ENCODE results near the gene SPHK1.

DNA sequence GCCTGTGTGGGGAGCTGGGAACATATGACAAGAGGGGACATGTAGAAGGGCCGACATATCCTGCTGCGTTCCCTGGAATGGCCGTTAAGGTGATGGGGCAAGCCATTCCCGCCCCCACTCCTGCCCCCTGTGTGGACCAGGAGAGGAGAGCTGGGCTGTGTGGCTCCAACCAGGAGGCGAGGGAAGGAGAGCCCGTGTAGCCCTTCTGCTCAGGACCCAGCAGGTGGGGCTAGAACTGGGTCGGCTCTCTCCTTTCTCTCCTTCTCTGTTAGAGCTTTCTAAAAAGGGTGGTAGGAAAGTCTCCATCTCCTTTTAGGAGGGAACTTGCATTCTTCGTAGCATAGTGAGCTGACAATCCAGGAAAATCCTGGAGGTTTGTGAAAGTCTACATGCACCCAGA is 12.8 kb downstream of the SPHK1 start:
- TF ChIP-seq, protein P1, sequence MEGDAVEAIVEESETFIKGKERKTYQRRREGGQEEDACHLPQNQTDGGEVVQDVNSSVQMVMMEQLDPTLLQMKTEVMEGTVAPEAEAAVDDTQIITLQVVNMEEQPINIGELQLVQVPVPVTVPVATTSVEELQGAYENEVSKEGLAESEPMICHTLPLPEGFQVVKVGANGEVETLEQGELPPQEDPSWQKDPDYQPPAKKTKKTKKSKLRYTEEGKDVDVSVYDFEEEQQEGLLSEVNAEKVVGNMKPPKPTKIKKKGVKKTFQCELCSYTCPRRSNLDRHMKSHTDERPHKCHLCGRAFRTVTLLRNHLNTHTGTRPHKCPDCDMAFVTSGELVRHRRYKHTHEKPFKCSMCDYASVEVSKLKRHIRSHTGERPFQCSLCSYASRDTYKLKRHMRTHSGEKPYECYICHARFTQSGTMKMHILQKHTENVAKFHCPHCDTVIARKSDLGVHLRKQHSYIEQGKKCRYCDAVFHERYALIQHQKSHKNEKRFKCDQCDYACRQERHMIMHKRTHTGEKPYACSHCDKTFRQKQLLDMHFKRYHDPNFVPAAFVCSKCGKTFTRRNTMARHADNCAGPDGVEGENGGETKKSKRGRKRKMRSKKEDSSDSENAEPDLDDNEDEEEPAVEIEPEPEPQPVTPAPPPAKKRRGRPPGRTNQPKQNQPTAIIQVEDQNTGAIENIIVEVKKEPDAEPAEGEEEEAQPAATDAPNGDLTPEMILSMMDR (IDR thresholded peaks at IDR 0.05) = no peak
- TF ChIP-seq EP300 (IDR thresholded peaks at IDR 0.05) = no peak

All from sigmoid colon (tissue), 4 donors.